Smooth muscle cell (in vitro differentiated cells): Measurements from ENCODE around the gene ADK. TPM values are rescaled to one million over a fixed set of nuclear protein-coding genes. Genes with fewer than 3 reads are reported as not detected.

ENCODE experiments used
- DNase-seq: peaks from one replicate; lab custom pipeline; 2025; ENCODE audit not compliant: unreplicated experiment; lab: John Stamatoyannopoulos, UW
- H2AFZ ChIP-seq: fragments of 200-600 bp; sonication (generic); 2 replicates; pipeline ENCODE4 v1.6.0; 2016; ENCODE audit warnings: antibody characterized with exemption, low read depth, mild to moderate bottlenecking
- H3F3A ChIP-seq: fragments of 200-600 bp; sonication (generic); 2 replicates; pipeline ENCODE4 v1.6.0; 2017; ENCODE audit warnings: antibody characterized with exemption, low read depth
- H3K27ac ChIP-seq: fragments of 200-600 bp; sonication (generic); 2 replicates; pipeline ENCODE4 v1.5.1; 2016; ENCODE audit warnings: low read depth, mild to moderate bottlenecking
- H3K27me3 ChIP-seq: fragments of 200-600 bp; sonication (generic); 2 replicates; pipeline ENCODE4 v1.6.1; 2016; ENCODE audit warnings: low read depth, mild to moderate bottlenecking
- H3K36me3 ChIP-seq: fragments of 200-600 bp; sonication (generic); 2 replicates; pipeline ENCODE4 v1.5.1; 2016; ENCODE audit warnings: low read depth
- H3K4me1 ChIP-seq: fragments of 200-600 bp; sonication (generic); 2 replicates; pipeline ENCODE4 v1.5.1; 2016; ENCODE audit warnings: low read depth
- H3K4me2 ChIP-seq: fragments of 200-600 bp; sonication (generic); 2 replicates; pipeline ENCODE4 v1.6.0; 2016; ENCODE audit warnings: mild to moderate bottlenecking
- H3K4me3 ChIP-seq: fragments of 200-600 bp; sonication (generic); 2 replicates; pipeline ENCODE4 v1.5.1; 2016; ENCODE audit warnings: mild to moderate bottlenecking
- H3K79me2 ChIP-seq: fragments of 200-600 bp; sonication (generic); 2 replicates; pipeline ENCODE4 v1.6.0; 2016; ENCODE audit warnings: low read depth, mild to moderate bottlenecking
- H3K9ac ChIP-seq: fragments of 200-600 bp; sonication (generic); 2 replicates; pipeline ENCODE4 v1.6.0; 2016; ENCODE audit warnings: low read depth
- H3K9me3 ChIP-seq: fragments of 200-600 bp; sonication (generic); replicated peaks from 2 replicates; pipeline ENCODE4 v1.5.1; 2016; ENCODE audit warnings: low read depth
- H4K20me1 ChIP-seq: fragments of 200-600 bp; sonication (generic); 2 replicates; pipeline ENCODE4 v1.6.0; 2016; ENCODE audit warnings: low read depth
- WGBS: methylation state at CpG from one replicate; pipeline ENCODE4 v1.1.7; 2016; ENCODE audit warnings: low lambda C conversion rate; 5-methylcytosine and 5-hydroxymethylcytosine counted together
- polyA plus RNA-seq: library from polyadenylated mRNA; unstranded; fragments of >200 nt; fragmentation: Nextera tagmentation; extraction: Ambion mirVana; gene quantifications from 2 replicates; pipeline ENCODE4 v1.2.1, GENCODE V29; 2016
- total RNA-seq: library from RNA; depleted of rRNA; stranded (reverse); fragments of >200 nt; gene quantifications from 2 replicates; pipeline ENCODE4 v1.2.3, GENCODE V29; 2014
- TF ChIP-seq, protein P1 (sequence below): fragments of 200-600 bp; sonication (generic); IDR thresholded peaks from 2 replicates; pipeline ENCODE4 v1.5.1; 2017; ENCODE audit warnings: borderline replicate concordance, mild to moderate bottlenecking, antibody characterized with exemption; ENCODE audit not compliant: insufficient read depth, poor library complexity, severe bottlenecking

ADK gene
- total and polyA plus RNA-seq, 2 experiments from 2014 or later: 19.4 to 25.1 TPM

DNA sequence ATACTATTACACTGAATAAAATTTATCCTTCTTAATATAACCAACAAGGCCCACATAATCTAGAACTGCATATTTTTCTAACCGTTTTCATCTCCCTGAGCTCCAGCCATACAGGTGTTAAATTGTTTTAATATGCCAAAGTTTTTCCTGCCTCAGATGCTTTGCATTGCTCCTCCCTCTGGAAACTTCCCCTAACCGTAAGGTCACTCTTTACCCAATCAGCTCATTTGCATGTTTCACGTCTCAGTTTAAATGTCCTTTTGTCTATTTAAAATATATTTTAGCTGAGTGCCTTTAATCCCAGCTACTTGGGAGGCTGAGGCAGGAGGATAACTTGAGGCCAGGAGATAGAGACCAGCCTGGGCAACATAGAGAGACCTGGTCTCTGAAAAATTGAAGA, 228.5 kb downstream of the ADK start:
- Histone ChIP-seq H3K36me3 (no peaks in the 10 kb centered on the region), H3K4me1 (no peaks in the 10 kb centered on the region), H3K27ac (no peak overlapping the region), H4K20me1 (peaks cover 13% of the 10 kb centered on the region), H3K79me2 (no peaks in the 10 kb centered on the region), H2AFZ (no peak overlapping the region), H3K4me3 (no peak overlapping the region), H3K9me3 (no peaks in the 10 kb centered on the region), H3F3A (no peaks in the 10 kb centered on the region), H3K9ac (no peak overlapping the region), H3K4me2 (no peak overlapping the region), H3K27me3 (no peaks in the 10 kb centered on the region)
- no peak for DNase-seq
- WGBS: 90% methylated on average over 3 of the region's 3 CpGs
- TF ChIP-seq, protein P1, sequence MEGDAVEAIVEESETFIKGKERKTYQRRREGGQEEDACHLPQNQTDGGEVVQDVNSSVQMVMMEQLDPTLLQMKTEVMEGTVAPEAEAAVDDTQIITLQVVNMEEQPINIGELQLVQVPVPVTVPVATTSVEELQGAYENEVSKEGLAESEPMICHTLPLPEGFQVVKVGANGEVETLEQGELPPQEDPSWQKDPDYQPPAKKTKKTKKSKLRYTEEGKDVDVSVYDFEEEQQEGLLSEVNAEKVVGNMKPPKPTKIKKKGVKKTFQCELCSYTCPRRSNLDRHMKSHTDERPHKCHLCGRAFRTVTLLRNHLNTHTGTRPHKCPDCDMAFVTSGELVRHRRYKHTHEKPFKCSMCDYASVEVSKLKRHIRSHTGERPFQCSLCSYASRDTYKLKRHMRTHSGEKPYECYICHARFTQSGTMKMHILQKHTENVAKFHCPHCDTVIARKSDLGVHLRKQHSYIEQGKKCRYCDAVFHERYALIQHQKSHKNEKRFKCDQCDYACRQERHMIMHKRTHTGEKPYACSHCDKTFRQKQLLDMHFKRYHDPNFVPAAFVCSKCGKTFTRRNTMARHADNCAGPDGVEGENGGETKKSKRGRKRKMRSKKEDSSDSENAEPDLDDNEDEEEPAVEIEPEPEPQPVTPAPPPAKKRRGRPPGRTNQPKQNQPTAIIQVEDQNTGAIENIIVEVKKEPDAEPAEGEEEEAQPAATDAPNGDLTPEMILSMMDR: no peak

DNA sequence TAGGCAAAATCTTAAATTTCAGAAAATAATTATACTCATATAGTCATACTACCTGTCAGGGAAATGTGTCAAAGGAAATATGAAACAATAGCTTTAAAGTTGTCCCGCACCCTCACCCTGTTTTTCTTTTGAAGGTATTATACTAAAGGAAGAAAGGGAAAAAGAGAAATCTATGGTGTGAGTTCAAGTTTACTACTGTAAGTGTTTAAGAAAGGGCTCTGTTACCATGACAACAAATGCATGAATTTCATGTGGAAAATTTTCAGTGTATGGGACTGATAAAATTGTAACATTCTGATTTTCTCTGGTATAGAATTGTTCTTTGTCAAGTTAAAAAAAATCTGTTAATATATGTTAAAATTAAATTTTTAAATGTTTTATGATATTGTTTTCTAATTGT, 229.8 kb downstream of the ADK start:
- Histone ChIP-seq H3K27me3 (no peaks in the 10 kb centered on the region), H3K4me3 (no peak overlapping the region), H3K4me2 (no peak overlapping the region), H3K36me3 (no peaks in the 10 kb centered on the region), H3K4me1 (no peaks in the 10 kb centered on the region), H3K79me2 (no peaks in the 10 kb centered on the region), H3K9ac (no peak overlapping the region), H2AFZ (no peak overlapping the region), H3F3A (no peaks in the 10 kb centered on the region), H3K27ac (no peak overlapping the region), H4K20me1 (peaks cover 8% of the 10 kb centered on the region), H3K9me3 (no peaks in the 10 kb centered on the region)
- WGBS: 96% methylated on average over 1 of the region's 1 CpG
- TF ChIP-seq, protein P1: no peak
- no peak for DNase-seq

DNA sequence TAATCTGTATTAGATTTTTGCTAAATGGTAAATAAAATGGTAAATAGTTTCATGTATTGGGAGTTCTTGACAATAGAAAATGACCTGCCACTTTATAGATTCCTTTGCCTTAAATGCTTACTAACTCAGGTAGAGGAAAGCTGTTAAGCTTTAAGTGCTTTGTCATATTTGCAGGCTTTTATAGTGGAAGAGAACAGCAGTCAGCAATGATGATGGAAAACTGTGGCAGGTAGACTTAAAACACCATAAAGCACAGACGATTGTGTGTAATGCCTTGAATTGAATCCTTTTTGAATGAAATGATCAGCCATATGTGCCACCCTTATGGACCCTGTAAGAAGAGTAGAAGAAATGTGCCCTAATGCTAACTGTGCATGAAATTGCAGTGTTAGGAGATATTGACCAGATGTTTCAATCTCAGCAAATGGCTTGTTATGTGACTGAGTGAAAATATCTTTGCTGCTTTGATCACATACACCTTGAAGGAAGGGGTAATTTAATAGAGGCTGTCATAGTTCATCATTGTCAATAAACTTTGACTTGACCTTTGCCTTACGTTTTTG, 230.4 kb downstream of the ADK start:
- no peak for DNase-seq
- Histone ChIP-seq H3K36me3 (no peaks in the 10 kb centered on the region), H2AFZ (no peak overlapping the region), H3K27me3 (no peaks in the 10 kb centered on the region), H3K9ac (no peak overlapping the region), H3K9me3 (no peaks in the 10 kb centered on the region), H3K4me1 (no peaks in the 10 kb centered on the region), H3F3A (no peaks in the 10 kb centered on the region), H3K4me2 (no peak overlapping the region), H3K4me3 (no peak overlapping the region), H3K27ac (no peak overlapping the region), H4K20me1 (peaks cover 8% of the 10 kb centered on the region), H3K79me2 (no peaks in the 10 kb centered on the region)
- 91% methylated on average over 2 of the region's 2 CpGs for WGBS
- TF ChIP-seq, protein P1: no peak

DNA sequence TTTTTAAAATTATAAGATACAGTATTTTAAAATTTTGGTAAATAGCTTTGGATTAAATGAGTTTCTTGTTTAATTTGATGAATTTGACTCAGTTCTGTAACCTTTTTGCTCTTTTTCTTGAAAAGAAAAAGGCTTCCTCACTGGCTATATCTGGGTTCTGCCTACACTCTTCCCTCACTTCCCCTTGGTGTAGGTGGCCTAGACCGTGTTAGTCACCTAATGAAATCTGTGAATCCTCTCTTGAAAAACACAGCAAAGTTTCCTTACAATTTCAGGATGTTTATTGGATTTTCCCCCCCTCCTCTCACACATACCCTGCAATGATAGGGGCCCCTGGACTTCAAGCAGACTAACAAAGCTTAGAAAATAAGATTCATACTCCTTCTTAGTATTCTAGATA, 231.6 kb downstream of the ADK start:
- Histone ChIP-seq H3K79me2 (no peaks in the 10 kb centered on the region), H3K4me2 (no peak overlapping the region), H3K9me3 (no peaks in the 10 kb centered on the region), H4K20me1 (peaks cover 7% of the 10 kb centered on the region), H3F3A (no peaks in the 10 kb centered on the region), H3K27ac (no peak overlapping the region), H3K4me3 (no peak overlapping the region), H2AFZ (no peak overlapping the region), H3K4me1 (no peaks in the 10 kb centered on the region), H3K36me3 (no peaks in the 10 kb centered on the region), H3K9ac (no peak overlapping the region), H3K27me3 (no peaks in the 10 kb centered on the region)
- no peak for DNase-seq
- WGBS: 43% methylated on average over 1 of the region's 1 CpG
- TF ChIP-seq, protein P1: no peak
